ENCODE data around the gene YLPM1. TPM values are rescaled to one million over a fixed set of nuclear protein-coding genes. Genes with fewer than 3 reads are reported as not detected.

Gene YLPM1
- total and polyA plus RNA-seq, 2 donors (not counting 3 experiments of a cell fraction or from before 2014, with no cell fraction given) = 14.9 to 85.7 TPM

- Histone ChIP-seq H3K9me3 (replicated peaks; ENCODE audit: control insufficient read depth, insufficient read depth, low read length) (no peaks in the 10 kb centered on the region), H3K9me1 (replicated peaks; ENCODE audit: control insufficient read depth, extremely low read depth, insufficient read depth, low read length) (no peaks in the 10 kb centered on the region), H3K36me3 (ENCODE audit: control insufficient read depth in 2 of 2, extremely low read depth in 1 of 2, insufficient read depth in 2 of 2, low read length in 2 of 2) (peaks cover 6 to 10% of the 10 kb centered on the region in 2 experiments), H3K27ac (ENCODE audit: insufficient read depth, low read depth, low read length) (no peak overlapping the region), H3K4me2 (ENCODE audit: insufficient read depth, low read length) (no peak overlapping the region), H2AFZ (ENCODE audit: low read depth, low read length) (no peak overlapping the region), H3K4me1 (ENCODE audit: control insufficient read depth, extremely low read depth, insufficient read depth, low read length) (peaks cover 11% of the 10 kb centered on the region), H3K4me3 (replicated peaks in 1 of 3; ENCODE audit: insufficient read depth in 1 of 3, low read depth in 1 of 3, low read length in 3 of 3) (no peak overlapping the region), H4K20me1 (replicated peaks; ENCODE audit: control insufficient read depth, extremely low read depth, insufficient read depth, low read length) (no peaks in the 10 kb centered on the region), H3K27me3 (ENCODE audit: control insufficient read depth in 2 of 2, insufficient read depth in 2 of 2, low read length in 2 of 2) (no peaks in the 10 kb centered on the region), H3K9ac (replicated peaks; ENCODE audit: extremely low read depth, insufficient read depth, low read length) (no peak overlapping the region), H3K79me2 (ENCODE audit: control insufficient read depth, insufficient read depth, low read length) (no peaks in the 10 kb centered on the region)
- no TSS peak for BruUV-seq (replicated peaks)
- dilution Hi-C loops (cut with MboI; ENCODE audit: extremely low pct_ligation_motif_present, low sequenced_read_pairs) (no loop called here), intact Hi-C loops (cut with micrococcal nuclease) (no loop called here)
- TF ChIP-seq POLR2A (IDR thresholded peaks at IDR 0.05; ENCODE audit: low read depth, low read length) (no peak), POLR2AphosphoS5 (IDR thresholded peaks at IDR 0.05; ENCODE audit: insufficient read depth, low read depth, low read length) (no peak), FOS (IDR thresholded peaks at IDR 0.05; ENCODE audit: borderline replicate concordance, insufficient read depth, low read length) (no peak), MAX (IDR thresholded peaks at IDR 0.05; ENCODE audit: insufficient read depth, insufficient read length) (no peak), MYC (IDR thresholded peaks at IDR 0.05; ENCODE audit: low read depth, low read length) (no peak), EZH2 (IDR thresholded peaks at IDR 0.05; ENCODE audit: borderline replicate concordance, low read depth, low read length, severe bottlenecking) (no peak), GATA2 (IDR thresholded peaks at IDR 0.05; ENCODE audit: insufficient read depth, insufficient read length, low read depth, low read length) (no peak), CTCF (IDR thresholded peaks at IDR 0.05; ENCODE audit: extremely low read depth in 1 of 2, insufficient read depth in 1 of 2, low read depth in 1 of 2, low read length in 2 of 2) (no peak), JUN (IDR thresholded peaks at IDR 0.05; ENCODE audit: borderline replicate concordance, insufficient read depth, insufficient read length, low read depth) (no peak)
- ChIA-PET CTCF (interaction anchor here (1.0 to 1.5 kb wide), 3 partner anchors 17 to 228 kb away, joined by 3 to 7 read pairs (median 4); no protein-coding TSS in a partner anchor), POLR2A (no interaction called here)
- no peak for DNase-seq (ENCODE audit: low read depth, low spot score)
- FAIRE-seq = no peak
Measured at GRCh38 chr14:74836251-74836960, 73.3 kb downstream of the YLPM1 start.
